Stimulated activated CD8-positive, alpha-beta memory T cell treated with anti-CD3 and anti-CD28 coated beads, Interleukin-2, amount 100 ng/mL, for 48 hours (primary cell): ENCODE results near the gene APOC3.

ENCODE experiments used
- DNase-seq, 2 donors: peaks; one replicate each; pipeline ENCODE4 v3.0.0-alpha.2; 2020; ENCODE audit warnings: low read depth in 2 of 2

Gene APOC3

GRCh38 chr11:116874251-116874650 is 44.5 kb downstream of the APOC3 start:
- DNase-seq = no peak

DNA sequence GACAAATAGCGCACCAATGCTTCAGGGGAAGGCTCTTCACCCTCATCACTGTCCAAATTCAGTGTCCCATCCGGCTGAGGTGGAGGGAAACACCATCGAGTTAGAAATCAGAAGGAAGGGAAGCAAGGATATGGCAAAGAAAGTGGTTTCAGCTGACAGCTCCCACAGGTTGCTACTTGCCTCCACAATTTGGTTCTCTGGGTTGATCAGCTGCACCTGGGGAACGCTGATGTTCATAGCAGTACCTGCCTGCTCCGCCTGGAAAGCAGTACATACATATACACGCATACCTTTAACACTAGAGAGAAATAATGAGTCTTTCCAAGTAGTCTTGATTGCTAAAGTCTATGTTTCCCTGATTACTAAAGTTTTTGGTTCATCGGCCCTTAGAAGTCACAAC is 45.5 kb downstream of the APOC3 start:
- DNase-seq = no peak

DNA sequence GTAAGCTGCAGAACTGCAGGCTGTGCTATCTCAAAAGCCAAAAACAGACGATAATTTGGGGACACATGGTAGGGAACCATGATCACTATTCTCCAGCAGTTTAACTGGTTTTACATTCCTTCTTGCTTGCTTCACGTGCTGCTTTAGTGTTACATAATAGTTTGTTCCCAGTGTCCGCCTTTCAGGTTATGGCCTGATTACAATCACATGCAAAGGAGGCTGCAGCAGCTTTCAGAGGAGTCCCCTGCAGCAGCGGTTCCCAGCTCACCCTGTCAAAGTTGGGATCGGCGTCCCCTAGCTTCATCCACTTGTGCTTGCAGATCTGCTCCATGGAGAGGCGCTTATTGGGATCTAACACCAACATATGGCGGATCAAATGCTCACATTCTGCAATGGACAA is 46.9 kb downstream of the APOC3 start:
- no peak for DNase-seq

DNA sequence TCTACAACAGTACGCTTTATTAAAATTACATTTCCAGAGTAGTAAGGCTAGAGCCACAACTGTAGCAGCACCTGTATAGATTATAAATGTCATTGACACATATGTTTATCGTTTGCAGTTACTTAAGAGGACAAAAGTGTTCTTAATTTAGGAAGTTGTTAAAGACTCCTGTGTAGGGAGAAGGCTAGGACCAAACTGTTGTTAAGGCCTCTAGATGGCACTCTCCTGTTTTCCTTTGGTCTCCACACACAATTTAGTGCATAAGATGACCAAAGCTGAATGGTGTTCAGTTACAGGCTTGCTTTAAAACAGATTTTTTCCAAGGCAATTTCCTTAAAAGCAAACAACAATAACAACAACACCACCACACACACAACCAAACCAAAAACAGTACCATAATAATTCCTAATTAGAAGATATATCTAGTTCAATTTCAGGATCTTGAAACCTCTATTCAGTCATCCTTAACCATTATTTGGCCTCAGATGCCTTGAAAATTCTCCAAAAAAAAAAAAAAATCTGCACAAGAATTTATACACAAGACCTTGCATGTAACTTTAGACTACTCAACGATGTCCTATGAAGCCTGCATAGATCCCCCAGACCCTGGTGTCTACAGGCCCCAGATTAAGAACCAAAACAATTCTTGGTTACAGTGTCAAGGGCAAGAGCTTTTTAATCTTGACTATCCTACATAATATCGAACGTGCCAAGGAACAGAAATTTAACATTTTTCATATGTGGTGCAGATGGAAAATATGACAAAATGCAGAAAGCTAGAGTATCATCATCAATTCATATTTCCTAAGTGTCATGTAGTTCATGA is 50.3 kb downstream of the APOC3 start:
- DNase-seq = no peak

DNA sequence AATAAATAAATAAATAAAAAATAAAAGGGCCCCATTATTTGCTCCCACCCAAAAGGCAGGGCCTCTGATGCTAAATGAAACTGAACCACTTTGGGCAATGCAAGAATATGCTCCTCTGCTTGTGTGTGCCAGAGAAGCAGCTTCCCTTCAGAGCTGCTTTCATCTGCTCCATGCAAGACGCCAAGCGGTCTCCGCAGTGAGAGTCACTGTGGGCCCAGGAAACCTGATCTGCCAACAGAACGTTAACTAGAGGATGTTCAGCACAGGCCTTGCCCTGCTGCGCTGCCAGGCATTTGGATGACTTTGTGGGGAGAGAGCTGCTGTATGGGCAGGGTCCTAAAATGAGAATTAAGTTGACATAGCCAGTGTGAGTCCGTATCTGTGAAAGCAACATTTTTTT is 51.4 kb downstream of the APOC3 start:
- DNase-seq = no peak

DNA sequence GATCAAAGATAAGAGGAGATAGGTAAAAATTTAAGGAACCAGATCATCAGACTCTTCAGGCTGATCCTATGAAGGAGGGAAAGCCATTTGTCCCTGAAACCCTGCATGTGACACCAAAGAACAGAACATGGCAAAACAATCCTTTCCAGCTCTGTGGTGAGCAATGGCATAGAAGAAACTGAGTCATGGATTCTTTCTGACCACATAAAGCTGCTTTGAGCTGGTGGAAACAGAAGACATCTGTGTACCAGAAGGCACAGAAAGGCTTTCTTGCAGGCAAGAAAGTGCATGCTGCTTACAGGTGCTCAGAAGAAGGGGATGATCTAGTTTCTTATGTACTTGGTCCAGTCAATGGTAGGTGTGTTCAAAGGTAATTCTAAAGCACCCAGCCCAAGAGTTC is 52.7 kb downstream of the APOC3 start:
- DNase-seq = no peak
